DND-41 (cell line): ENCODE measurements around the gene SAFB2.

Experiments used
- ATAC-seq: fragments of 200-7000 bp; cut with Tn5 transposase; 3 replicates; pipeline ENCODE4 v1.9.1; 2021; ENCODE audit warnings: low read depth; ENCODE audit not compliant: insufficient read depth
- DNase-seq: peaks from one replicate; pipeline ENCODE4 v3.0.0-alpha.2; 2020
- H2AFZ ChIP-seq: 2 replicates; pipeline ENCODE4 v1.6.0; 2012; ENCODE audit warnings: low read depth, low read length
- H3K27ac ChIP-seq: 2 replicates; pipeline ENCODE4 v1.5.1; 2012; ENCODE audit warnings: low read length, inconsistent platforms
- H3K27me3 ChIP-seq: fragments of 200-600 bp; sonication (generic); 2 replicates; pipeline ENCODE4 v1.6.0; 2012; ENCODE audit warnings: low read length, mild to moderate bottlenecking, inconsistent platforms; ENCODE audit not compliant: insufficient read depth, poor library complexity
- H3K36me3 ChIP-seq: 2 replicates; pipeline ENCODE4 v1.5.1; 2012; ENCODE audit warnings: low read length, inconsistent platforms; ENCODE audit not compliant: insufficient read depth
- H3K4me1 ChIP-seq: 2 replicates; pipeline ENCODE4 v1.5.1; 2012; ENCODE audit warnings: mild to moderate bottlenecking, low read length; ENCODE audit not compliant: insufficient read depth
- H3K4me2 ChIP-seq: 2 replicates; pipeline ENCODE4 v1.6.0; 2012; ENCODE audit warnings: mild to moderate bottlenecking, moderate library complexity, low read length, inconsistent platforms; ENCODE audit not compliant: insufficient read depth
- H3K4me3 ChIP-seq, 2 experiments: fragments of 200-600 bp in 1 of 2; shearing (Covaris generic) in 1 of 2; 2 replicates each; pipeline ENCODE4 v1.5.1; 2012 to 2016; ENCODE audit warnings: inconsistent platforms in 2 of 2, low read length in 2 of 2, mild to moderate bottlenecking in 2 of 2, low read depth in 1 of 2, moderate library complexity in 1 of 2
- H3K79me2 ChIP-seq: 2 replicates; pipeline ENCODE4 v1.6.0; 2012; ENCODE audit warnings: low read length, inconsistent platforms; ENCODE audit not compliant: insufficient read depth
- H3K9ac ChIP-seq: 2 replicates; pipeline ENCODE4 v1.6.0; 2012; ENCODE audit warnings: low read depth, mild to moderate bottlenecking, inconsistent platforms, low read length, moderate library complexity
- H3K9me3 ChIP-seq: 2 replicates; pipeline ENCODE4 v1.5.1; 2012; ENCODE audit warnings: low read length, moderate library complexity, mild to moderate bottlenecking, inconsistent platforms; ENCODE audit not compliant: insufficient read depth, severe bottlenecking
- H4K20me1 ChIP-seq: 2 replicates; pipeline ENCODE4 v1.6.0; 2012; ENCODE audit warnings: low read length; ENCODE audit not compliant: insufficient read depth
- EZH2 ChIP-seq: IDR thresholded peaks from 3 replicates; pipeline ENCODE4 v1.6.1; 2012; ENCODE audit warnings: borderline replicate concordance, low read depth, mild to moderate bottlenecking, moderate library complexity, low read length, inconsistent platforms; ENCODE audit not compliant: severe bottlenecking
- TF ChIP-seq, protein P1 (sequence below): IDR thresholded peaks from 2 replicates; pipeline ENCODE4 v1.5.1; 2012; ENCODE audit warnings: borderline replicate concordance, low read length, moderate library complexity, mild to moderate bottlenecking; ENCODE audit not compliant: poor library complexity, severe bottlenecking; ENCODE audit errors: extremely low read depth

SAFB2 gene

DNA sequence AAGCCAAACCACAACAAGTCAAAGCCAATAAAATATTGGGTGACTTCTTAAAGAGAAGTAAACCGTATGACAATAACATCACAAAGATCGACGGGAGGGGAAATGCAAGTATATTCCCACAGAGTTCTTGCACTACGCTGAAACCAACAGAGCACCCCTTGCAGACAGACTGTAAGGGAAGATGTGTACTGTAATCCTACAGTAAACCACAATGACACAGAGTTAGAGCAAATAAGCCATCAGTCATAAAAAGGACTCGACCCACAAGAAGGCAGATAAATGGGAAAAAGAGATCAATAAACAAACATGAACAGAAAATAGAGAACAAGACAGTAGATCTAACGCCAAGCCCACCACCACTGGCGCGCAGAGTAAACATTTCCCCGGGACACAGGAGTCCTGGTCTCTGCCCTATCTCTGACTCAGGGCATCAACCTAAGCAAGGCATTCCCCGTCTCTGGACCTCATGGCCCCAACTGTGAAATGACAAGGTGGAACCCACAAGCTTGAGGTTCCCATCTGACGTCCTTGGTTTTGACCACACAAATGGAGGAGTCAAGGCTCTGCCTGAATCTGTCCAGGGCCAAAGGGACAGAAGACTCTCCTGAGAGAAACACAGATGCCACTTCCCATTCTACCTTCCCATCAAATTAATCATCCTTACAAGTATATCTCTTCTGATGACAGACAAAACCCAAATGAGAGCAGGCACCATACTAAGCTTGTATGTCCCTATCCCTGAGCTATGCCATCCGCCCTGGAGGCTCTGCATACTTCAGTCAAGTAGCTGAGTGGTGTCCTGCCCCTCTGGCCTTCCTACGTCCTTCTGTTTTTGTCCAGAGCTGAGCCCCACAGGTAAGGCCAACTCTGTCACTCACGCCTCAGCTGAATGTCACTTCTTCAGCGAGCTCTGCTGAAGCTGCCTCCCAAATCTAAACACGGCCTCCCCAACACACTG lies 15.0 kb downstream of the SAFB2 start:
- no peak overlapping the region for H3K4me3 ChIP-seq
- H3K9ac ChIP-seq, result no peak overlapping the region
- no peak overlapping the region for H2AFZ ChIP-seq
- H3K27ac ChIP-seq, result no peak overlapping the region
- no peak for ATAC-seq
- no peak for TF ChIP-seq EZH2
- TF ChIP-seq, protein P1, sequence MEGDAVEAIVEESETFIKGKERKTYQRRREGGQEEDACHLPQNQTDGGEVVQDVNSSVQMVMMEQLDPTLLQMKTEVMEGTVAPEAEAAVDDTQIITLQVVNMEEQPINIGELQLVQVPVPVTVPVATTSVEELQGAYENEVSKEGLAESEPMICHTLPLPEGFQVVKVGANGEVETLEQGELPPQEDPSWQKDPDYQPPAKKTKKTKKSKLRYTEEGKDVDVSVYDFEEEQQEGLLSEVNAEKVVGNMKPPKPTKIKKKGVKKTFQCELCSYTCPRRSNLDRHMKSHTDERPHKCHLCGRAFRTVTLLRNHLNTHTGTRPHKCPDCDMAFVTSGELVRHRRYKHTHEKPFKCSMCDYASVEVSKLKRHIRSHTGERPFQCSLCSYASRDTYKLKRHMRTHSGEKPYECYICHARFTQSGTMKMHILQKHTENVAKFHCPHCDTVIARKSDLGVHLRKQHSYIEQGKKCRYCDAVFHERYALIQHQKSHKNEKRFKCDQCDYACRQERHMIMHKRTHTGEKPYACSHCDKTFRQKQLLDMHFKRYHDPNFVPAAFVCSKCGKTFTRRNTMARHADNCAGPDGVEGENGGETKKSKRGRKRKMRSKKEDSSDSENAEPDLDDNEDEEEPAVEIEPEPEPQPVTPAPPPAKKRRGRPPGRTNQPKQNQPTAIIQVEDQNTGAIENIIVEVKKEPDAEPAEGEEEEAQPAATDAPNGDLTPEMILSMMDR, result no peak
- no peaks in the 10 kb centered on the region for H3K27me3 ChIP-seq
- H3K4me1 ChIP-seq, result no peaks in the 10 kb centered on the region
- H3K36me3 ChIP-seq, result peaks cover 88% of the 10 kb centered on the region
- H3K79me2 ChIP-seq, result peaks cover 68% of the 10 kb centered on the region
- peaks cover 39% of the 10 kb centered on the region for H4K20me1 ChIP-seq
- no peaks in the 10 kb centered on the region for H3K9me3 ChIP-seq
- H3K4me2 ChIP-seq, result no peak overlapping the region
- DNase-seq, result no peak

DNA sequence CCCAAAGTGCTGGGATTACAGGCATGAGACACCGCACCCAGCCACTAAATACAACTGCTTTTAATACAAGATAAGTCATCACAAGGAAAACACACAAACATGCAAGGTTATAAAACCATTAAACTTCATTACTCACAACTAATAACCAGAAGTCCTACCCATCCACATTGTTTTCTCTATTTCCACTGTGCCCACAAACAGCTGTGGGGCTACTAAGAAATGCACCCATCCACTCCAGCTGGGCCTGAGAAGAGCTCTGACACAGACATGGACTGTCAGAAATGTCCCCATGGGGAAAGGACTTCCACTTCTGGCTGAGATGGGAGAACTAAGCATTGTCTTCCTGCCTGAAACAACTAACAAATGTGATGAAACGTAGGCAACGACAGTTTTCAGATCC lies 17.2 kb downstream of the SAFB2 start:
- no peak overlapping the region for H3K4me2 ChIP-seq
- H3K4me1 ChIP-seq, result no peaks in the 10 kb centered on the region
- no peak overlapping the region for H3K4me3 ChIP-seq
- TF ChIP-seq, protein P1, result no peak
- TF ChIP-seq EZH2, result no peak
- no peaks in the 10 kb centered on the region for H3K27me3 ChIP-seq
- peaks cover 44% of the 10 kb centered on the region for H4K20me1 ChIP-seq
- no peak for ATAC-seq
- no peak overlapping the region for H3K27ac ChIP-seq
- H3K36me3 ChIP-seq, result peaks cover 91% of the 10 kb centered on the region
- DNase-seq, result no peak
- no peaks in the 10 kb centered on the region for H3K9me3 ChIP-seq
- H2AFZ ChIP-seq, result no peak overlapping the region
- H3K9ac ChIP-seq, result no peak overlapping the region
- H3K79me2 ChIP-seq, result peaks cover 67% of the 10 kb centered on the region

DNA sequence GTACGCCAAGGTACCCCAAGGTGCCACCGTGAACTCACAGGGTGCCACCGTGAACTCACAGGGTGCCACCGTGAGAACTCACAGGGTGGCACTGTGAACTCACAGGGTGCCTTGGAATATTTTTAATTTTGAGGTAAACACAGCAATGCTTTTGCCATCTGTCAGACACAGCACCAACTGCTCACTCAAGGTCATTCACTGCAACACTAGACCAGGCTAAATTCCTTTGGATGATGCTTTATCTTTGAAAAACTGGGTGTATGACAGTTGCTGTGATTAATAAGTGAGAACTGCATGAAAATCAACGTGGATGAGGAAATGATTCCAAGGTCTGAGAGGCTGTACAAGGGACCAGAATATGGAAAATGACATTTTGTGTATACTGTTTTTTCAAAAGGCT lies 18.9 kb downstream of the SAFB2 start:
- ATAC-seq (no peak), DNase-seq (no peak)
- Histone ChIP-seq H3K27me3 (no peaks in the 10 kb centered on the region), H3K27ac (no peak overlapping the region), H4K20me1 (peaks cover 43% of the 10 kb centered on the region), H3K9me3 (no peaks in the 10 kb centered on the region), H3K4me2 (no peak overlapping the region), H3K4me3 (no peak overlapping the region), H3K4me1 (no peaks in the 10 kb centered on the region), H2AFZ (no peak overlapping the region), H3K79me2 (peaks cover 49% of the 10 kb centered on the region), H3K9ac (no peak overlapping the region), H3K36me3 (peaks cover 92% of the 10 kb centered on the region)
- no peak for TF ChIP-seq EZH2
- TF ChIP-seq, protein P1, result no peak
